Measurements from ENCODE around the gene DRC1.

The DRC1 gene

GRCh38 chr2:26399771-26400376 is 1.8 kb upstream of the DRC1 start:
- DNase-seq (ENCODE audit: low read depth), result no peak

- DNase-seq (ENCODE audit: low read depth), result no peak
Measured at GRCh38 chr2:26400723-26401122, 997 bp upstream of the DRC1 start.

GRCh38 chr2:26407526-26407925 is 5.8 kb downstream of the DRC1 start:
- no peak for DNase-seq (ENCODE audit: low read depth)

- no peak for DNase-seq (ENCODE audit: low read depth)
Measured at GRCh38 chr2:26409785-26410184, 8.1 kb downstream of the DRC1 start.

GRCh38 chr2:26410764-26411243 is 9.1 kb downstream of the DRC1 start:
- no peak for DNase-seq (ENCODE audit: low read depth)

GRCh38 chr2:26411419-26411818 is 9.7 kb downstream of the DRC1 start:
- DNase-seq (ENCODE audit: low read depth), result no peak

GRCh38 chr2:26412091-26412673 is 10.5 kb downstream of the DRC1 start:
- no peak for DNase-seq (ENCODE audit: low read depth)

- no peak for DNase-seq (ENCODE audit: low read depth)
Measured at GRCh38 chr2:26414311-26414710, 12.6 kb downstream of the DRC1 start.

GRCh38 chr2:26421961-26422360 is 20.2 kb downstream of the DRC1 start:
- DNase-seq (ENCODE audit: low read depth), result no peak

- DNase-seq (ENCODE audit: low read depth), result no peak
Measured at GRCh38 chr2:26422947-26423629, 21.4 kb downstream of the DRC1 start.

- DNase-seq (ENCODE audit: low read depth), result no peak
Measured at GRCh38 chr2:26423750-26424149, 22.0 kb downstream of the DRC1 start.

- no peak for DNase-seq (ENCODE audit: low read depth)
Measured at GRCh38 chr2:26424221-26424620, 22.5 kb downstream of the DRC1 start.

- no peak for DNase-seq (ENCODE audit: low read depth)
Measured at GRCh38 chr2:26428846-26429245, 27.1 kb downstream of the DRC1 start.

- DNase-seq (ENCODE audit: low read depth), result no peak
Measured at GRCh38 chr2:26429779-26430578, 28.3 kb downstream of the DRC1 start.

GRCh38 chr2:26430826-26431225 is 29.1 kb downstream of the DRC1 start:
- no peak for DNase-seq (ENCODE audit: low read depth)

GRCh38 chr2:26432363-26432762 is 30.6 kb downstream of the DRC1 start:
- DNase-seq (ENCODE audit: low read depth), result no peak

GRCh38 chr2:26432859-26433258 is 31.1 kb downstream of the DRC1 start:
- no peak for DNase-seq (ENCODE audit: low read depth)

GRCh38 chr2:26435106-26435505 is 33.4 kb downstream of the DRC1 start:
- DNase-seq (ENCODE audit: low read depth), result no peak

GRCh38 chr2:26438526-26438925 is 36.8 kb downstream of the DRC1 start:
- DNase-seq (ENCODE audit: low read depth), result peak; percentile 68

GRCh38 chr2:26438926-26439325 is 37.2 kb downstream of the DRC1 start:
- DNase-seq (ENCODE audit: low read depth), result no peak

GRCh38 chr2:26442301-26442700 is 40.6 kb downstream of the DRC1 start:
- DNase-seq (ENCODE audit: low read depth), result no peak

GRCh38 chr2:26442707-26443106 is 41.0 kb downstream of the DRC1 start:
- no peak for DNase-seq (ENCODE audit: low read depth)

GRCh38 chr2:26444236-26444635 is 42.5 kb downstream of the DRC1 start:
- no peak for DNase-seq (ENCODE audit: low read depth)

All from stromal cell of bone marrow (primary cell).